H9 (cell line): ENCODE results near the gene CCAR1. TPM values are rescaled to one million over a fixed set of nuclear protein-coding genes. Genes with fewer than 3 reads are reported as not detected.

ENCODE experiments used
- DNase-seq: peaks from one replicate; pipeline ENCODE4 v3.0.0-alpha.2; 2017
- H2AFZ ChIP-seq: one replicate; pipeline ENCODE4 v1.6.1; 2013; ENCODE audit warnings: mild to moderate bottlenecking, low read length, control low read depth, moderate library complexity
- H2AK5ac ChIP-seq: 2 replicates; pipeline ENCODE4 v1.6.1; 2013; ENCODE audit warnings: low read length, control low read depth, mixed read lengths; ENCODE audit not compliant: insufficient read length
- H2BK120ac ChIP-seq: one replicate; pipeline ENCODE4 v1.6.1; 2013; ENCODE audit warnings: low read depth, mild to moderate bottlenecking, low read length, control low read depth, inconsistent platforms; ENCODE audit not compliant: poor library complexity, severe bottlenecking
- H2BK12ac ChIP-seq: 2 replicates; pipeline ENCODE4 v1.6.1; 2013; ENCODE audit warnings: low read length, control low read depth, mixed read lengths, low read depth; ENCODE audit not compliant: insufficient read length
- H2BK15ac ChIP-seq: 2 replicates; pipeline ENCODE4 v1.6.1; 2013; ENCODE audit warnings: low read depth, low read length, control low read depth
- H2BK20ac ChIP-seq: one replicate; pipeline ENCODE4 v1.6.1; 2013; ENCODE audit warnings: low read depth, mild to moderate bottlenecking, low read length, control low read depth, inconsistent platforms; ENCODE audit not compliant: poor library complexity, severe bottlenecking
- H2BK5ac ChIP-seq: 2 replicates; pipeline ENCODE4 v1.6.1; 2013; ENCODE audit warnings: low read length, control low read depth, mixed read lengths; ENCODE audit not compliant: insufficient read length
- H3K14ac ChIP-seq: 2 replicates; pipeline ENCODE4 v1.6.1; 2013; ENCODE audit warnings: low read length, control low read depth; ENCODE audit not compliant: insufficient read depth
- H3K18ac ChIP-seq: 2 replicates; pipeline ENCODE4 v1.6.1; 2013; ENCODE audit warnings: low read depth, mild to moderate bottlenecking, mixed read lengths, low read length, control low read depth; ENCODE audit not compliant: insufficient read length
- H3K23ac ChIP-seq: 2 replicates; pipeline ENCODE4 v1.6.1; 2013; ENCODE audit warnings: low read length, control low read depth, mixed read lengths, low read depth; ENCODE audit not compliant: insufficient read length
- H3K23me2 ChIP-seq: 2 replicates; pipeline ENCODE4 v1.6.1; 2013; ENCODE audit warnings: low read depth, mild to moderate bottlenecking, mixed read lengths, low read length, control low read depth; ENCODE audit not compliant: insufficient read length, poor library complexity, severe bottlenecking
- H3K27ac ChIP-seq: 2 replicates; pipeline ENCODE4 v1.5.1; 2013; ENCODE audit warnings: low read length, control low read depth, mixed read lengths, low read depth; ENCODE audit not compliant: insufficient read length
- H3K27me3 ChIP-seq: 2 replicates; pipeline ENCODE4 v1.6.1; 2013; ENCODE audit warnings: low read length, control low read depth, inconsistent platforms; ENCODE audit not compliant: insufficient read depth
- H3K4ac ChIP-seq: 2 replicates; pipeline ENCODE4 v1.6.1; 2013; ENCODE audit warnings: low read depth, mild to moderate bottlenecking, control low read depth, inconsistent platforms, low read length, moderate library complexity
- H3K4me1 ChIP-seq: 2 replicates; pipeline ENCODE4 v1.6.1; 2013; ENCODE audit warnings: low read length, control low read depth, inconsistent platforms; ENCODE audit not compliant: insufficient read depth
- H3K4me2 ChIP-seq: 2 replicates; pipeline ENCODE4 v1.6.1; 2013; ENCODE audit warnings: low read length, control low read depth, mixed read lengths; ENCODE audit not compliant: insufficient read length, insufficient read depth
- H3K56ac ChIP-seq: 2 replicates; pipeline ENCODE4 v1.6.1; 2013; ENCODE audit warnings: low read depth, mild to moderate bottlenecking, mixed read lengths, low read length, control low read depth; ENCODE audit not compliant: insufficient read length
- H3K79me1 ChIP-seq: 2 replicates; pipeline ENCODE4 v1.6.1; 2013; ENCODE audit warnings: low read depth, mild to moderate bottlenecking, moderate library complexity, low read length, control low read depth, inconsistent platforms; ENCODE audit not compliant: insufficient read depth, poor library complexity, severe bottlenecking
- H3K79me2 ChIP-seq: 2 replicates; pipeline ENCODE4 v1.6.1; 2013; ENCODE audit warnings: low read length, control low read depth, inconsistent platforms; ENCODE audit not compliant: insufficient read depth
- H3K9ac ChIP-seq: 2 replicates; pipeline ENCODE4 v1.6.1; 2013; ENCODE audit warnings: low read length, control low read depth, mixed read lengths; ENCODE audit not compliant: insufficient read length; ENCODE audit errors: extremely low read depth
- H3K9me3 ChIP-seq: one replicate; pipeline ENCODE4 v1.6.1; 2013; ENCODE audit warnings: low read depth, low read length, inconsistent platforms; ENCODE audit not compliant: control insufficient read depth
- H3T11ph ChIP-seq: one replicate; pipeline ENCODE4 v1.6.1; 2013; ENCODE audit warnings: mild to moderate bottlenecking, low read length, control low read depth, inconsistent platforms
- H4K20me1 ChIP-seq: one replicate; pipeline ENCODE4 v1.6.1; 2013; ENCODE audit not compliant: control insufficient read depth, insufficient read length, insufficient read depth
- H4K5ac ChIP-seq: 2 replicates; pipeline ENCODE4 v1.6.1; 2013; ENCODE audit warnings: low read depth, mild to moderate bottlenecking, mixed read lengths, low read length, control low read depth; ENCODE audit not compliant: insufficient read length
- H4K8ac ChIP-seq: replicated peaks from 2 replicates; pipeline ENCODE4 v1.6.1; 2013; ENCODE audit warnings: low read length, control low read depth, mixed read lengths, low read depth; ENCODE audit not compliant: insufficient read length
- H4K91ac ChIP-seq: 2 replicates; pipeline ENCODE4 v1.6.1; 2013; ENCODE audit warnings: low read depth, mild to moderate bottlenecking, moderate library complexity, mixed read lengths, low read length, control low read depth; ENCODE audit not compliant: insufficient read length
- H3K27ac Mint-ChIP-seq, 3 experiments: 2 replicates in 2 of 3; 3 replicates in 1 of 3; pipeline ENCODE4 v1.8.0; 2020 to 2021; ENCODE audit warnings: mixed read lengths in 3 of 3, mild to moderate bottlenecking in 1 of 3, moderate library complexity in 1 of 3
- H3K27me3 Mint-ChIP-seq: 2 replicates; pipeline ENCODE4 v1.8.0; 2021; ENCODE audit warnings: low read depth, mild to moderate bottlenecking, moderate library complexity, mixed read lengths
- H3K36me3 Mint-ChIP-seq, 3 experiments: 2 replicates in 2 of 3; 3 replicates in 1 of 3; pipeline ENCODE4 v1.8.0; 2020 to 2021; ENCODE audit warnings: low read depth in 3 of 3, mixed read lengths in 3 of 3; ENCODE audit not compliant: insufficient read depth in 1 of 3
- H3K4me1 Mint-ChIP-seq, 2 experiments: 2 replicates each; pipeline ENCODE4 v1.8.0; 2020; ENCODE audit warnings: mixed read lengths in 2 of 2
- H3K4me3 Mint-ChIP-seq, 2 experiments: 2 replicates in 1 of 2; 3 replicates in 1 of 2; pipeline ENCODE4 v1.8.0; 2020 to 2021; ENCODE audit warnings: mild to moderate bottlenecking in 2 of 2, mixed read lengths in 2 of 2, moderate library complexity in 1 of 2
- H3K9me3 Mint-ChIP-seq, 2 experiments: 2 replicates in 1 of 2; 3 replicates in 1 of 2; pipeline ENCODE4 v1.8.0; 2020; ENCODE audit warnings: mild to moderate bottlenecking in 2 of 2, mixed read lengths in 2 of 2, moderate library complexity in 1 of 2
- CTCF ChIP-seq: fragments of 200-600 bp; sonication (generic); conservative IDR thresholded peaks from 3 replicates; pipeline ENCODE4 v1.8.0; 2021; ENCODE audit warnings: antibody characterized with exemption, mild to moderate bottlenecking
- whole genome bisulfite sequencing: extraction: QIAGEN DNeasy Blood & Tissue Kit; methylation state at CpG from one replicate; pipeline ENCODE4 v1.1.7; 2013; ENCODE audit warnings: missing lambda C conversion rate, low lambda C conversion rate, mixed read lengths; ENCODE audit not compliant: insufficient read length; ENCODE audit errors: extremely low coverage; 5-methylcytosine and 5-hydroxymethylcytosine counted together
- total RNA-seq: library from RNA; stranded (reverse); gene quantifications from 2 replicates; pipeline ENCODE4 v1.2.1, GENCODE V29; 2021

Gene CCAR1
- total RNA-seq, 1 experiment from 2014 or later, result 118 TPM

GRCh38 chr10:68756246-68756645 lies 35.2 kb downstream of the CCAR1 start:
- H2AFZ ChIP-seq, result no peak overlapping the region
- no peak overlapping the region for H3K4ac ChIP-seq
- H3K27ac ChIP-seq, result no peak overlapping the region
- H3K27me3 Mint-ChIP-seq, result no peaks in the 10 kb centered on the region
- no peaks in the 10 kb centered on the region for H3K4me1 Mint-ChIP-seq
- H2AK5ac ChIP-seq, result no peak overlapping the region
- no peak overlapping the region for H3K23ac ChIP-seq
- no peak overlapping the region for H3K9ac ChIP-seq
- no peak overlapping the region for H4K91ac ChIP-seq
- no peaks in the 10 kb centered on the region for H3K27me3 ChIP-seq
- no peak overlapping the region for H4K5ac ChIP-seq
- no peak overlapping the region for H3K14ac ChIP-seq
- H4K20me1 ChIP-seq, result no peaks in the 10 kb centered on the region
- H3K9me3 ChIP-seq, result no peaks in the 10 kb centered on the region
- H2BK15ac ChIP-seq, result no peak overlapping the region
- WGBS, result no CpG with 5 or more reads among the region's 12 CpGs
- H3K4me3 Mint-ChIP-seq, result no peak overlapping the region
- no peak for DNase-seq
- H3K4me1 ChIP-seq, result no peaks in the 10 kb centered on the region
- H3K79me1 ChIP-seq, result no peaks in the 10 kb centered on the region
- H2BK120ac ChIP-seq, result no peak overlapping the region
- 0 out of 2 replicates have a peak, but pooled peaks cover 2% of the 10 kb centered on the region for H3K79me2 ChIP-seq
- no peak overlapping the region for H3K18ac ChIP-seq
- H2BK20ac ChIP-seq, result no peak overlapping the region
- no peak overlapping the region for H3T11ph ChIP-seq
- TF ChIP-seq CTCF, result no peak
- H3K27ac Mint-ChIP-seq, result no peak overlapping the region
- no peak overlapping the region for H2BK12ac ChIP-seq
- H4K8ac ChIP-seq, result no peak overlapping the region
- H3K36me3 Mint-ChIP-seq, result peaks cover 42 to 90% (median 88%) of the 10 kb centered on the region in 3 experiments; a peak in 6 of 7 replicates
- no peak overlapping the region for H2BK5ac ChIP-seq
- no peaks in the 10 kb centered on the region for H3K9me3 Mint-ChIP-seq
- no peak overlapping the region for H3K56ac ChIP-seq
- no peak overlapping the region for H3K4me2 ChIP-seq
- no peaks in the 10 kb centered on the region for H3K23me2 ChIP-seq
